Renal cortex interstitium (tissue), 11 donors: ENCODE measurements around the gene NLRP6. TPM values are rescaled to one million over a fixed set of nuclear protein-coding genes. Genes with fewer than 3 reads are reported as not detected.
"Not testable (repeated sequence)": the region's sequence is repeated elsewhere in the genome, so short reads cannot be mapped to it uniquely, and the experiment has no call there.

Source experiments
- DNase-seq, 11 donors: peaks; one replicate each; pipeline ENCODE4 v3.0.0-alpha.2; 2013; ENCODE audit warnings: low read depth in 9 of 11, low spot score in 4 of 11; ENCODE audit errors: extremely low read depth in 1 of 11
- polyA plus RNA-seq, 3 donors: library from polyadenylated mRNA; unstranded; fragments of 120-200 nt; gene quantifications; one replicate each; pipeline ENCODE4 v1.2.1, GENCODE V29; 2013; ENCODE audit not compliant: insufficient read length in 3 of 3

Gene NLRP6
- polyA plus RNA-seq, 3 donors = 0.24 to 0.67 (median 0.55) TPM

DNA sequence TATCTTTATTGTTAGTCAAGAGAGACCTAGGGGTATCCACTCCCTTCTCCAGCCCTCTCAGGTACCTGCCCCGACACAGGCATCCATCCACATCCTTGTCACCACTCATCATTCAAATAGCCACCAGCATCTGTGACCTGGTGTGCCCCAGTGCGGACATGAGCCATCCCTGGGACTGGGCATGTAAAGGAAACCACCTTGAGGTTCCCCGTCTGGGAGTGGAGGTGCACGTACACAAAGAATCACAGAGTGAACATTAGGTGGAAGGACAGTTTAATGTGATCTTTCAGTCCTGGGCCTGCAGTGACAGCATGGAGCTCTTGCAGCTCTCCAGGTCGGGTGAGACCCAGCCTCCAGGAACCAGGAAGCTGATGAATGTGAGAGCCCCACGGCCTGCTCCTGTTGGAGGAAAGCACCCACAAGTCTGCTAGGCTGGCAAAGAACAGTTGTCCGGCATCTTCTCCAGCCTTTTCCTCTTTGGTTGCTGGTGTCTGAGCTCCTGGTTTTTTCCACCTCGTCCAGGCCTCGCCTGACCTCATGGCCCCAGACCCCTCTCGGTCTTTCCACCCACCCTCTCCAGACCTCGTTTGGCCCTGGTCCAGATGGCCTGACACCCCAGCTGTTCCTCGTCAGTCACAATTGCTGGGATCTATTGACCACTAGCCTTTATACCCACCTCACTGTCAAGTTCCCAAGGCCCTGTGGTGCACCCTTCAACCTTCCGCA, 24.9 kb upstream of the NLRP6 start:
- DNase-seq = no peak

DNA sequence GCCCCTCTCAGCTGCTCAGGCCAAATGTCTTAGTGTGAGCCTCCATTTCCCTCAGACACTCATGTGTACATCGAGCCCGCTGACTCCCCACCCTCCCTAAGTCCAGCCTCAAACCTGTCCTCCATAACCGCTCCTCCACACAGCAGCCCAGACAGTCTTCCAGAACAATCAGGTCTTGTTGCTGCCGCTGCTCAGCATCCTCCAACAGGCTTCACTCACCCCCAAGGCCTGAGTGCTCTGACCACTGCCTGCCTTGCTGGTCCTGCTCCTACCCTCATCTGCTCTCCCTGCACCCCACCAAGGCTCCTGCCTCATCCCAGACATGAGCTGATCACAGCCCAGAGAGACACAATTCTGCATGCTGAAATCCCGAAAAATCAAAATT, 24.3 kb upstream of the NLRP6 start:
- DNase-seq = no peak

DNA sequence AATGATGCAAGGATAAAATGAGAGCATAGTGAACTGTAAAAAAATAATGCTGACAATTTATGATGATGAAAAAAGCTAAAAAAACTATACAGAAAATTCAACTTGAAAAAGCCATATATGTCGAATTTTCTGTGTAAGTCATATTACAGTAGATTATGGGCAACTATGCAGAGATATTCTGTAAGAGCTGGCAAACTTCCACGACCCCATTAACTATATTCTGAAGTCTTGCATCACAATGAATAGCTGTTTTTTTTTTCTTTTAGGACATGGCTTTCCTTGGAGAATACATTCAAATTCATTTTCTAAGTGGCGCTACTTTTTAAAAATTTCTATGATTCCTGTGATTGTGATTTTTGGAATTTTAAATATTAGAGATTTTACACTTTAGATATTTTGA, 23.0 kb upstream of the NLRP6 start:
- no peak for DNase-seq

DNA sequence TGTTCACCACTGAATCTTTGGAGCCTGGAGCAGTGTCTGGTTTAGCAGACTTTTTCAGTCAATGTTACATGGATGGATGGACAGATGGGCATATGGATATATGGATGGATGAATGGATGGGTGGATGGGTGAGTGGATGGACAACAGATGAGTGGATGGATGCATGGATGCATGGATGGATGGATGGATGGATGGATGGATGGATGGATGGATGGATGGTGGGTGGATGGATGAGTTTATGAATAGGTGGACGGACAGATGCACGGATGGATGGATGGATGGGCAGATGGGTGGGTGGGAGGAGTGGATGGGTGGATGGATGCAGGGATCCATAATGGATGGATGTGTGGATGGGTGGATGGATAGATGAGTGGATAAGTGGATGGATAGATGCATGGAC, 22.4 kb upstream of the NLRP6 start:
- no peak for DNase-seq

DNA sequence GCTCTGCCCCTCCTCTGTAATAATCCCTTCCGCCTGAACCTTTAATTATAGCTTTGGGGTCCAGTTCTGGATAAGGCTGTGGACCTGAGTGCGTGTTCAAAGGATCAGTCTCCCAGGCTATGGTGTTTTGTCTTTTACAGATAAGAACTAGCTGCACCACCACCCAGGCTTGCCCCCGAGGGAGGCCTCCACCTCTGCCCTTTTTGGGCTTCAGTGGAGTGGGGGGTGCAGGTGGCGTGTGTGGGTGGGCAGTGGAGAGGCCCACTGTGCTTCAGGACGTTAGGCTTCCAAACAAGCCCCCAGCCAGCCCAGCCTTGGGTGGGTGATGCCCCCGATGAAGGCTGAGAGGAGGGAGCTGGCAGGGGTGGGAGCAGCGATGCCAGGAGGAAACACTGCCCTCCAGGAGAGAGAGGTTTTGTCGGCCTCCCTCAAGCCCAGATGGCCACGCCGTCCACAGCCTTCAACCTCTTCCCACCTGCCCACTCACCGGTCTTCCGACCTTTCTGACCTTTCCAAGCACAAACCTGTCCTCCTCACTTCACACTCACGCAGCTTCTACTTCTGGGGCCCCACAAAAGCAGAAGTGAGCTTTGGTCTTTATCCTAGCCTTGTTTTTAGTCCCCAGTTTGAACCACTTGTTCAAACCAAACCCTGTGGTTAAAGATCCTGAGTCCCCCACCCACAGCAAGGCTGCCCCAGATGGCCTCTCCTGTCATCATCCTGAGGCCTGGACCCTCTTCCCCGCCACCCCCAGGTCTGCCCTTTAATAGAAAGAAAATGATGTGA, 21.1 kb upstream of the NLRP6 start:
- no peak for DNase-seq

DNA sequence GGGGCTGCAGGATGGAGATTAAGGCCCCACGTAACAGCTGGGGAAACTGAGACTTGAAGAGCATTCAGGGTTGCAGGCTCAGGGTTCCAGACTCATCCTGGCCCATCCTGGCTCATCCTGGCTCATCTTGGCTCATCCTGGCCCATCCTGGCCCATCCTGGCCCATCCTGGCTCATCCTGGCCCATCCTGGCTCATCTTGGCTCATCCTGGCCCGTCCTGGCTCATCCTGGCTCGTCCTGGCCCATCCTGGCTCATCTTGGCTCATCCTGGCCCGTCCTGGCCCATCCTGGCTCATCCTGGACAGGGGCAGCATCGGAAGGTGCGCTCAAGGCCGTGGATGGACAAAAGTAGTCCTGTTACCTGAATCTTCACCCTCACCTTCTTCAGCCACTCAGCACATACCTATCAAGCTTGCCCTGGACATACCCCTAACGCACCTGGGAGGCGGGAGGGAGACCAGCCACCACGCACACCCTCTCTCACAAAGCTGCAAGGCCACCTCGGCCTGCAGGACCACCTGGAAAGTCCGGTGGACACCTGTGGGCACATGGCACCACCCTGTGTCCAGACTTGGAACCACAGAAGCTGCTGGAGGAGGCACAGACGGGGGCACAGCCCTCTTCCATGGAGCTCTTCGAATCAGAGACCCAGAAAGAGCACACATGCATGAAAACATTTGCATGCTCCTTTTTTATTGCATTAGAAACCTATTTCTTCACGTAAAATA, 20.3 kb upstream of the NLRP6 start:
- DNase-seq = no peak

DNA sequence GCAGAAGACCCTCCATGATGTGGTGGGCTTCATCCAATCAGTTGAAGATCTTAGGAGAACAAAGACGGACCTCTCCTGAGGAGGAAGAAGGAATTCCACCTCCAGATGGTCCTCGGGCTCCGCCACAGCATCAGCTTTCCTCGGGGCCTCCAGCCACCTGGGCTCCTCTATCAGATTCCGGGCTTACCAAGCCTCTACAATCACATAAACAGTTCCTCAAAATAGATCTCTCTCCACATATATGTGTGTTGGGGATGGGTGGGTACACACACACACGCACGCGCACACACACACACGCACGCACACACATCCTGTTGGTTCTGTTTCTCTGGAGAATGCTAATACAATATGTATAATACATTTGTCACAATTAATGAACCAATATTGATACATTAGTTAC, 18.8 kb upstream of the NLRP6 start:
- no peak for DNase-seq

DNA sequence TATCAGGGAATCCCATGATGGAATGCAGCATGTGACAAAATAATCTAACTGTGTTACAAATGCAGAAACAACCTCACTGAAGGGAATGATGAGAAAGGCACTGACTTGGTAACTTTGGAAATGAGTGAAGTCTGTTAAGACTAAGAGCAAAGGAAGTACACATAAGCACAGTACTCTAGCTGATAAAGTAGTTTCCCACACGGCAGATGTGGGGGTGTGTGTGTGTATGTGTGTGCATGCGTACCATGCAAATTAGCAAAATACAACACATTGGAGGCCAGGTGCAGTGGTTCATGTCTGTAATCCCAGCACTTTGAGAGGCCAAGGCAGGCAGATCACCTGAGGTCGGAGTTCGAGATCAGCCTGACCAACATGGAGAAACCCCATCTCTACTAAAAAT, 16.6 kb upstream of the NLRP6 start:
- no peak for DNase-seq

DNA sequence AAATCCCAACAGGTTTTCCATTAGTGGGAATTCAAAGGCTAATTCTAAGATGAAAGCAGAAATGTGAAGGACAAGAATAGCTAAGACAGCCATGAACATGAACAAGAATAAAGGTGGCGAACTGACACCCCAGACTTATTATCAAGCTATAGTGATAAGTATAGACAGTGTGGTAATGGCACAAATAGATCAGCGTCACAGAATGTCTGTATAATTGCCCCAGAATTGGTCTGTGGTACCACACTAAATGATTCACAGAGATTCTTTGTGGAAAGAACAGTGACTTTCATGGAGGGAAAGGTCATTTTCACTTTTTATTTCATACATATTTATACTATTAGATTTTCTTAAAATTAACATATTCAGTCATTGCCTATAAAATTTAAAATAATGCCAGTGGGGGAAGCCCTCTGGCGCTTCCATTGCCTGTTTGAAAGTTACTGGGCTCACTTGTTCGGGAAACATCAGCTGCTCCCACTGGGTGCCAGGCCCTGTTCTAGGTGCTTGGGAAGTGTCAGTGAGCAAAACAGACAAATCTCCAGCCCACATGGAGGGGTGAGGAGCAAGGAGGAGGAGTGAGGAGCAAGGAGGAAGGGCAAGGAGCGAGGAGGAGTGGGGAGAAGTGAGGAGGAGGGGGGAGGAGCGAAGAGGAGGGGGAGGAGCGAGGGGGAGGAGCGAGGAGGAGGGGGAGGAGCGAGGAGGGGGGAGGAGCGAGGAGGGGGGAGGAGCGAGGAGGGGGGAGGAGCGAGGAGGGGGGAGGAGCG, 11.3 kb upstream of the NLRP6 start:
- no peak for DNase-seq

DNA sequence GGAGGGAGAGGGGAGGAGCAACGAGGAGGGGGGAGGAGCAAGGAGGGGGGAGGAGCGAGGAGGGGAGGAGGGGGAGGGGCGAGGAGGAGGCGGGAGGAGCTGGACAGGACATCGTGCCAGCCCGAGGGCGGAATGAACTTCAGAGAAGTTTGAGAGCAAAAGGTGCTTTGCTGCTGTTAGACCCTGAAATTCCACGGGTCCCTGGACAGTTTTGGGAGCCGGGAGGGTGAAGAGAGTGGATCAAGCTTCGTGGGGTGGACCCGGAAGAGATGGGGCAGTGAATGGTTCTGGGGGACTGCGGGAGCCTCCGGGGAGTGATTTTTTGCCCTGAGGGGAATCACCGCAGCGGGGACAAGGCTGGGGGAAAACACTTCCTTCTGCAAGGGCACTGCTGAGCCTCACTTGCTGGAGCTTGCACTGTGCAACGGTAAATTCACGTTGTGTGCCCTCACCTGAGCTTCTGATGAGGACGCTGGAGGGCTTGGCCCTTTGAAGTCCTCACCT, 10.7 kb upstream of the NLRP6 start:
- no peak for DNase-seq

DNA sequence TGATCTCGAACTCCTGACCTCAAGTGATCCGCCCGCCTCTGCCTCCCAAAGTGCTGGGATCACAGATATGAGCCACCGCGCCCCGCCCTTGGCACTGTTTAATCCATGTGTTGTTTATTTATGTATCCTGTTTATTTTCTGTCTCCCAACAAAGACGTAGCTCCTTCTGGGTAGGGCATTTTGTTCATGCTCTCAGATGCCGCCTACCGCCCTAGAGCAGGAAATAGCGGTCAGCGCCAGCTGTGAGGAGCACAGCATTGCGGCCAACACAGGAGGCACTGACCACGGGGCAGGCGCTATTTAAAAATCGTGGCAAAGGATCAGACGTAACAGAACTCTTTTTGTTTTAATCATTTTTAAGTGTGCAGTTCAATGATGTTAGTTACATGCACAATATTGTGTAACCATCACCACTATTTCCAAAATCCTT, 9.5 kb upstream of the NLRP6 start:
- not testable (repeated sequence) for DNase-seq

DNA sequence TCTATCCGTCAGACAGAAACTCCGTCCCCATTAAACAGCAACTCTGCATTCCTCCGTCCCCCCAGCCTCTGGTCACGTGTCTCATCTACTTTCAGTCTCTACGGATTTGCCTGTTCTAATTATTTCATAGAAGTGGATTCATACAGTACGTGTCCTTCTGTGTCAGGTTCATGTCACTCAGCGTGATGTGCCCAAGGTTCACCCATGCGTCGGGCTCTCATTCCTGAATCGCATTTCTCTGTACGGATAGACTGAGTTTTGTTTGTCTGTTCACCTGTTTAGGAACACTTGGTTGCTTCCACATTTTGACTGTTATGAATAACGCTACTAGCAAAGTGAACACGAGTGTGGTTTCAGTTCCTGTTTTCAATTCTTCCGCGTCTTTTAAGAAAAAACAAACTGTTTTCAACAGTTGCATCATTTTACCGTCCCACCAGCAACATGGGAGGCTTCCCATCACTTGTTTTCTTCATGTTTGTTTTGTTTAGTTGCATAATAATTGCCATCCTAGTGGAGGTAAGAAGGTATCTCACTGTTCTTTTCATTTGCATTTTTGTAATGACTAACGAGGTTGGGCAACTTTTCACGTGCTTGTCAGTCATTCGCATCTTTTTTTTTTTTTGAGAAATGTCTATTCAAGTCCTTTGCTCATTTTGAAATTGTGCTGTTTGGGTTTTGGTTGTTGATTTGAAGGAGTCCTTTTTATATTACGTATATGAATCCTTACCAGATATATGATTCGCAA, 8.9 kb upstream of the NLRP6 start:
- DNase-seq = no peak

DNA sequence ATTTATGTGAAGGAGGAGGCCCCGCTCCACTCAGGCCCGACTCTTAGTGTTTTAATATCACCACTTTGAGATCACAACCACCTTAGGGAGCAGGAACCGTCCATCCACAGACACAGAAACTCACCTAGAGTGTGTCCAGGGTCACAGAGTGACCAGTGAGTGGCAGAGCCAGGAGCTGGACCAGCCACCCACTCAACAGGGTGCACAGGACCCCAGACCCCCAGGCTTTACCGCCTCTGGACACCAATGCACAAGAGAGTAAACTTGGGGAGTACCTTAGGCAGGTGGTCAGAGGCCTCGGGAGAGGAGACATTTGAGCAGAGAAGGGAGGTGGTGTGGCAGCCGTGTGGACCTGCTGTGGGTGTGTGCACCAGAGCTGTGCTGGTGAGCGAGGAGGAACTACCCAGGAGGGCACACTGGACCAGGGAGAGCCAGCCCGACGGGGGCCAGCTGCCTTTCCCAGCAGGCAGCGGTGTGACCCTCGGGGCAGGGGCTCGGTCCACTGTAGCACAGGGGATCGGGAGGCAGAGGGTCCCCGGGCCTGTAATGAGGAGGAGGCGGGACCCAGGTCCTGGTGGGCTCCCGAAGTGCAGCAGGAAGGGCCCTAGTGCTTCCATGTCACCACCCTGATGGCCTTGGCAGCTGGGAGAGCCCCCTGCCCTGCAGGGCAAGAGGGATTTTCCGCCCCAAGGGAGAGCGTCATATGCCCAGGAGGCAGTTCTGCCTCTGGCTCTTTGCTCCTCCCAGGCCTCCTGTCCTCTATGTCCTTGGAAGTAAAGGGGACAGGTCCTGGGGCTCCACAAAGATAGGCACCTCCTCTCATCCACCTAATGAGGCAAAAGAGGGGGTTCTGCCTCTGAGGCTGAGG, 7.5 kb upstream of the NLRP6 start:
- no peak for DNase-seq

DNA sequence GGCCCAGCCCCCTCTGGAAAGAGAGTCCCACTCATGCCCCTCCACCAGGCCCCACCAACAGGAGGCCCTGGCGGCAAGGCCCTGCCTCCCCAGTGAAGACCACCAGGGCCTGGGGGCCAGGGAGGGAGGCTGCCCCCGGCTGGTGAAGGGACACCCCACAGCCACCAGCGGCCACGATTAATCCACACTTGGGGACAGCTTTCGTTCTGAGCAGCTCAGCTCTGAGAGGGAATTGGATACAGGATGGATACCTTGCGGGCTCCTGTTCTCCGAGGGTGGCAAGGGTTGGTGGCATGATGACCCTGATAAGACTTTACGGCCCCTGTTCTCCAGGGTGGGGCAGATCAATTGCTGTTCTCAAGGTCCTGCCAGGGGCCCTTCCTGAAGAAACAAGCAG, 6.9 kb upstream of the NLRP6 start:
- DNase-seq = no peak

DNA sequence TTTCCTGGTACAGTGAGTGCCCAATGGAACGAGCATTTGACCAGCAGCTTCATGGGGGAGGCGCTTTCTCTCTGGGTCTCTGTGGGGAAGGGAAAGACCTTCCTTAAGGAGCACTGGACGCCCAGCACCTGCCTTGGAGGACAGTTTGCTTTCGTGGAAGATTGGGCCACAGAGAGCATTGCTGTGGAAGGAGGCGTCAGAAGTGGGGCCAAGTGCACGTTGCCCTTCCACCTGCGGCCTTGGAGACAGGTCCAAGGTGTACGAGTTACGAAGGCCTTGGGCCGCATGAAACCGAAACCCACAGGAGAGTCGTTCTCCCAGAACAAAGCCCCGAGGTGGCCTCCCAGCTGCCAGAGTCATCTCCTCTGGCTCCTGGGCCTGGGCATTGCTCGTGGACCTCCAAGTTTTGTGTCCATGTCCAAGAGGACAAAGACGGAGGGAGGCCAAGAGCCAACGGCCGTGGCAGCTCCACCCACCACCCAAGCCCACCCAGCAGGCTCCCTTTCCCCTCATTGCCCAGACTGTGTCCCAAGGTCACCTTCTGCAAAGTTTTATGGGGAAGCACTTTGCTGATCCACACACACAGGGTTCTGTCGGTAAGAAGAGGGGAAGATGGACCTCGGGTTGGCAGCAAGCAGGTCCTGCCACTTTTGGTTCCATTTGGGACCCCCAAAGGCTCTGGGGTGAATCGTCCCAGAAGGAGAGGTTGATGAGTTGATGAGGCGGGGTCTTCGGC, 5.8 kb upstream of the NLRP6 start:
- DNase-seq = no peak

DNA sequence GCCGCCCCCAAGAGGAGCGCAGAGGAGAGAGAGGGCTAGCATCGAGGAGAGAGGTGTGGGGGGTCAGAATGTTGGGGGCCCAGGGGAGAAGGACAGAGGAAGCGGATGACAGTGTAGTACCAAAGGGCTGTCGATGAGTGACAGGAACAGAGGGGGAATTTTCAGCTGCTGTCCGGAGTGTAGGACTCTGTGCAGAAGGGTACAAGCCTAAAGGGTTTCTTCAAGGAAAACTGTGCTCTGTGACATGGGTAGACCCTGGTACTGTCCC, 5.3 kb upstream of the NLRP6 start:
- no peak for DNase-seq

DNA sequence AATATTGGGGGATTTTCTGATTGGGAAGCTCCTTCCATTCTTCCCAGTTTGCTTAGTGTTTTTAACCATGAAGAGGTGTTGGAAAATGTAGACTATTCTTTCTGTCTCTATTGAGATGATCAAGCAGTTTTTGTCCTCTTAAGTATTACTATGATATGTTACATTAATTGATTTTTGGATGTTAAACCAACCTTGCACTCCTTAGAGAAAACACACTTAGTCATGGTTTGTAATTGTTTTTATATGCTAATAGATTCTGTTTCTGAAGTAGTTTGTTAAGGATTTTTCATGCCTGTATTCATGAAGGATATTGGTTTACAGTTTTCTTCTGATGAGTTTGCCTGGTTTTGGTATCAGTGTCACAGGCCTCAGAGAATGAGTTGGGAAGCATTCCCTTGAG, 2.0 kb upstream of the NLRP6 start:
- DNase-seq = no peak
